Measurements from ENCODE around the gene BAHCC1.
A peak's percentile ranks its signal among the peaks of the same experiment; 100 is the strongest.

DNA sequence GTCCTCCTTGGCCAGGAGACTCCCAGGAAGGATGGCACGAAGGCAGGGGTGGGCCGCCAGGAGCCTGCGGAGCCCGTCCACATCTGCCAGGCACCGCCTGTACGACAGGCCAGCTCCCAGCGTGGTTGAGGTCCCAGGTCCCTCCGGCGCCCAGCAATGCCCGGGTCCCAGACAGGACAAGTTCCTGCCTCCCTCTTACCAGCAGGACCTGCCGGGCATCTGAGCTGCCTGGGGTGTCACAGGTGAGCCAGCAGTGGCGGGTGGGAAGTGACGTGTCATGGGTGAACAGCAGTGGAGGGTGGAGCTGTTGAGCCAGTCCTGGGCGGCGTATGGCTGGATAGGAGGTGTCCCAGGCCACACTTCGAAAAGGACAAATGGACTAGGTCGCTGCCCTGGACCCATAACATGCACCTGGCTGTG is 15.7 kb upstream of the BAHCC1 start:
- TF ChIP-seq TCF7L2 (IDR thresholded peaks at IDR 0.05; ENCODE audit: low read depth, low read length): no peak
- TF ChIP-seq, protein P1, sequence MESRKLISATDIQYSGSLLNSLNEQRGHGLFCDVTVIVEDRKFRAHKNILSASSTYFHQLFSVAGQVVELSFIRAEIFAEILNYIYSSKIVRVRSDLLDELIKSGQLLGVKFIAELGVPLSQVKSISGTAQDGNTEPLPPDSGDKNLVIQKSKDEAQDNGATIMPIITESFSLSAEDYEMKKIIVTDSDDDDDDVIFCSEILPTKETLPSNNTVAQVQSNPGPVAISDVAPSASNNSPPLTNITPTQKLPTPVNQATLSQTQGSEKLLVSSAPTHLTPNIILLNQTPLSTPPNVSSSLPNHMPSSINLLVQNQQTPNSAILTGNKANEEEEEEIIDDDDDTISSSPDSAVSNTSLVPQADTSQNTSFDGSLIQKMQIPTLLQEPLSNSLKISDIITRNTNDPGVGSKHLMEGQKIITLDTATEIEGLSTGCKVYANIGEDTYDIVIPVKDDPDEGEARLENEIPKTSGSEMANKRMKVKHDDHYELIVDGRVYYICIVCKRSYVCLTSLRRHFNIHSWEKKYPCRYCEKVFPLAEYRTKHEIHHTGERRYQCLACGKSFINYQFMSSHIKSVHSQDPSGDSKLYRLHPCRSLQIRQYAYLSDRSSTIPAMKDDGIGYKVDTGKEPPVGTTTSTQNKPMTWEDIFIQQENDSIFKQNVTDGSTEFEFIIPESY (CRISPR knock-in tag; IDR thresholded peaks at IDR 0.05): no peak
- no peak for TF ChIP-seq EGR1 (conservative IDR thresholded peaks at IDR 0.05)
- TF ChIP-seq ESRRA (IDR thresholded peaks at IDR 0.05; ENCODE audit: borderline replicate concordance, low read depth): no peak
- TF ChIP-seq CTCF (IDR thresholded peaks at IDR 0.05 in 2 of 3, conservative IDR thresholded peaks at IDR 0.05 in 1 of 3; ENCODE audit: insufficient read depth in 2 of 3, low read depth in 1 of 3, low read length in 3 of 3): 0 out of 6 replicates have a peak, but pooled peaks have one; percentile 14 to 24 (median 23)
- TF ChIP-seq HMGN3 (IDR thresholded peaks at IDR 0.05; ENCODE audit: borderline replicate concordance, extremely low read depth, insufficient read length, low read depth, low read length): no peak
